HG03095 (cell line): ENCODE results near the gene ASCC3.

Experiments
- ATAC-seq: cut with Tn5 transposase; IDR thresholded peaks from one replicate; pipeline ENCODE4 v1.9.1; 2021; ENCODE audit warnings: moderate library complexity; ENCODE audit not compliant: unreplicated experiment

ASCC3 gene, protein sequence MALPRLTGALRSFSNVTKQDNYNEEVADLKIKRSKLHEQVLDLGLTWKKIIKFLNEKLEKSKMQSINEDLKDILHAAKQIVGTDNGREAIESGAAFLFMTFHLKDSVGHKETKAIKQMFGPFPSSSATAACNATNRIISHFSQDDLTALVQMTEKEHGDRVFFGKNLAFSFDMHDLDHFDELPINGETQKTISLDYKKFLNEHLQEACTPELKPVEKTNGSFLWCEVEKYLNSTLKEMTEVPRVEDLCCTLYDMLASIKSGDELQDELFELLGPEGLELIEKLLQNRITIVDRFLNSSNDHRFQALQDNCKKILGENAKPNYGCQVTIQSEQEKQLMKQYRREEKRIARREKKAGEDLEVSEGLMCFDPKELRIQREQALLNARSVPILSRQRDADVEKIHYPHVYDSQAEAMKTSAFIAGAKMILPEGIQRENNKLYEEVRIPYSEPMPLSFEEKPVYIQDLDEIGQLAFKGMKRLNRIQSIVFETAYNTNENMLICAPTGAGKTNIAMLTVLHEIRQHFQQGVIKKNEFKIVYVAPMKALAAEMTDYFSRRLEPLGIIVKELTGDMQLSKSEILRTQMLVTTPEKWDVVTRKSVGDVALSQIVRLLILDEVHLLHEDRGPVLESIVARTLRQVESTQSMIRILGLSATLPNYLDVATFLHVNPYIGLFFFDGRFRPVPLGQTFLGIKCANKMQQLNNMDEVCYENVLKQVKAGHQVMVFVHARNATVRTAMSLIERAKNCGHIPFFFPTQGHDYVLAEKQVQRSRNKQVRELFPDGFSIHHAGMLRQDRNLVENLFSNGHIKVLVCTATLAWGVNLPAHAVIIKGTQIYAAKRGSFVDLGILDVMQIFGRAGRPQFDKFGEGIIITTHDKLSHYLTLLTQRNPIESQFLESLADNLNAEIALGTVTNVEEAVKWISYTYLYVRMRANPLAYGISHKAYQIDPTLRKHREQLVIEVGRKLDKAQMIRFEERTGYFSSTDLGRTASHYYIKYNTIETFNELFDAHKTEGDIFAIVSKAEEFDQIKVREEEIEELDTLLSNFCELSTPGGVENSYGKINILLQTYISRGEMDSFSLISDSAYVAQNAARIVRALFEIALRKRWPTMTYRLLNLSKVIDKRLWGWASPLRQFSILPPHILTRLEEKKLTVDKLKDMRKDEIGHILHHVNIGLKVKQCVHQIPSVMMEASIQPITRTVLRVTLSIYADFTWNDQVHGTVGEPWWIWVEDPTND (N-terminal part only)

DNA sequence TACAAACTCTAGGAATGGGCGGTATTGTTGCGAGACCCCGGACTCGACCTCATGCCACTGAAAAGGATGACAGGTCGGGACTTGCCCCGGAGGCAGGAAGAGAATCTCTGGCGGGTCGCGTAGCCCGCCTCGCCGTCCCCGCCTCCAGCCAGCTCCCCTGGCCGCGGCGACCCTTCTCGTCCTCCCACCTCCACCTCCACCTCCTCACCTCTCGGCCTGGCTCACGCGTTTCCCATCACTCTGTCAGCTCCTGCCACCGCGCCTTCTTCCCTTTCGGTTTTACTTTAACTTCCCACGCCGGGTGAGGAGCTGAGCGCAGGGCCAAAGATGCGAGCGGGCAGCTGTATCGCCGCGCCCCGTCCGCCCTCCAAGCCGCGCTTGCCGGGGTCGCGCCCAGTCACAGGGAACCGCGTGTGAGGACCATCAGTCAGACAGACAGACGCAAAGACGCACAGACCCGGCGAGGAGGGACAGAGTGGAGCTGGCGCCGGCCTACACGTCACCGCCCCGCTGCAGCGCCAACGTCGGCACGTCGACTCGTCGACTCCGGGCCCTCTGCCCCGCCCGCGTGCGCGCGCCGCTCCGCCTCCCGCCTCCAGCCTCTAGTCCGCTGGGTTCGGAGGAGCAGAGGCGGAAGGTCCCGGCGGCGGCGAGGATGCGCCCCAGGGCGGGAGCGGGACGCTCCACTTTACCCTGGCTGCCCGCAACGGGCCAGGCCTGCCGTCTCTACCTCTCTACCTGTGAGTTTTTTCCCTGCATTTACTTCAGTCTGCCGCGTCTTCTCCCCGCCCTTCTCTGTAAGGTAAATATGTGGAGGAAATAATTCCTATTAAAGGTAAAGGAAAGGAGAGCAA lies at the start of gene ASCC3:
ASCC3 (minus strand) TSS at position 477 of the 854 bp plus-strand sequence. CDS start 13,332 bp downstream, outside the sequence.
- ATAC-seq, result peak; percentile 99

DNA sequence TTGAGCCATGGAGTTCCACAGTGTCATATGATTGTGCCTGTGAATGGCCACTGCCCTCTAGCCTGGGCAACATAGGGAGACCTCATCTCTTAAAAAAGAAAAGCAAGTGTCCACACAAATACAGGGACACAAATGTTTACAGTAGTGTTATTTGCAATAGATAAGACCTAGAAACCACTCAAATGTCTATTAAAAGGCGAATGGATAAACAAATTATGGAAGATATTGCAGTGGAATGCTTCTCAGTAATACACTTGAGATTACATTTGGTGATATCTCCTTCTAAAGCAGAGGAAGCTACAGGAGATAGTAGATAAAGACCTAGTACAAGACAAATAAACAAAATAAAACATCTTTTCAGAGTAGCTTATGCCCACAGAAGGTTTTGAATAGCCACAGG lies 44.6 kb upstream of the ASCC3 start:
- no peak for ATAC-seq

DNA sequence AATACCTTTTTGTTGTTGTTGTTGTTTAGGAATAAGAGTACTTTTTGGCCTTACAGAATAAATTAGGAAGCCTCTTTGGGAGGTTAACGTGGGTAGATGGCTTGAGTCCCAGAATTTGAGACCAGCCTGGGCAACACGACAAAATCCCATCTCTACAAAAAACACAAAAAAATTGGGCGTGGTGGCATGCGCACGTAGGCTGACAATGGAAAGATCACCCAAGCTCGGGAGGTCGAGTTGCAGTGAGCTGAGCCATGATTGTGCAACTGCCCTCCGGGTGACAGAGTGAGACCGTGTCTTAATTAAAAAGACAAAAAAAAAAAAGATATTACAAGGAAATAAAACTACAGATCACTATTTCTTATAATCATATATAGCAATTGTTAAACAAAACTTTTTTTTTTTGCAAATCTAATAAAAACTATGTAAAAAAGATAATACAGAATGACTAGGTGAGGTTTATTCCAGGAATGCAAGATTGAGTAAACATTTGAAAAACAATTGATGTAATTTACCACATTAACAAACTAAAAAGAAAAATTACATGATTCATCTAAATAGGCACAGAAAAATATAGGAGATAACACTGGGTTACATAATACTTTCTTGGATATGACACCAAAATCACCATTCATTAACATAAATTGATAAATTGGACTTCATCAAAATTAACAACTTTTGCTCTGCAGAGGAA lies 43.6 kb upstream of the ASCC3 start:
- ATAC-seq, result no peak

DNA sequence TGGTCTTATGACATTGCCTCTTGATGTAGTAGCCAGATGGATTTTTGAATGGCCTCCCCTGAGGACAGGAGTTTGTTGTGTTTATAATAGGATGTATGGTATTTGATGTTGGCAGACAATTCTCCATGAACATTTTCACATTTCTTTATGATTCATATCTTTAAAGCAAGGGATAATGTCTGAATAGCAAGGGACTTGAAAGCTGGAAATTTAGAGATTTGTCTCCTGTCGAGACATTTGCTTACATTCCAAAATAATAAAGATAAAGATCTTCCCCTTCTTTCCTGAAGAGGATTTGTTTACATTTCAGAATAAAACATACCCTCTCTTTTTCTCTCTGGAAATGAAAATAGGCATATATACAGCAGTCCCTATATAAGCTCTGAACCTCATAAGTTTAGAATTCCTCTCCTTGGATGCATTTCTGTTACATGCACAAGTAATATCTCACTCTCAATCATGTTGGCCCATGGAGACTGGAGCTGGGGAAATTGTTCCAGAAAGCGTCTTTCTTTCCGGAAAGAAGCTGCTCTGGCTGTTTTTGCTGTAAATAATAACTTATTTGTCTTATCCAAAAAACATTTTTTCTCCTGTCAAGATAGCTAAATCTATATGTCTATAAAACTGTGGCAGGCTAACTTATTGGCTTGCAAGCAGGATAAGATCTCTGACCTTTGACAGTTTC lies 42.5 kb upstream of the ASCC3 start:
- ATAC-seq, result no peak

DNA sequence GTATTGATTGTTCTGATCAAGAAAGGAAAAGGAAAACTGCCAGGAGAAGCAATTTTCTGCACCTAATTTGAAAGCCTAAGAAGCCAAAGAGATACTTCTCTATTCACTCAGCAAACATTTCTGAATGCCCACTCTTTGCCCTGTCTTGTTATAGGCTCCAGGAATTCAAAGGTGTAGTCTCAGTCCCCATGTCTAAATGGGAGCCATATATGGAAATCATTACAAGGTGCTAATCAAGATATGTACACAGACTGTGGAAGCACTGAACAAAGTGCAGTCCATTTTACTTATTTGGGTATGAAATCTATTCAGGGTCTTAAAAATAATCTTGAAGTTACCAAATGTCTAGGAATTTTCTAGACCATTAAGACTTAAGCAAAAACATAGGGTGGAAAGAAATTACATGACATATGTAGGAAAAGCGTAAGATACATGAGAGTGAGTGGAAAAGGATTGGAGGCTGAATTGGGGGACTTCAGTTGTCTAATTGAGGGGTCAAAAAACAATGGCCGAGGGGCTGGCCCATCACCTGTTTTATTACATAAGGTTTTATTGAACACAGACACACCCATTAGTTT lies 39.0 kb upstream of the ASCC3 start:
- ATAC-seq, result no peak

DNA sequence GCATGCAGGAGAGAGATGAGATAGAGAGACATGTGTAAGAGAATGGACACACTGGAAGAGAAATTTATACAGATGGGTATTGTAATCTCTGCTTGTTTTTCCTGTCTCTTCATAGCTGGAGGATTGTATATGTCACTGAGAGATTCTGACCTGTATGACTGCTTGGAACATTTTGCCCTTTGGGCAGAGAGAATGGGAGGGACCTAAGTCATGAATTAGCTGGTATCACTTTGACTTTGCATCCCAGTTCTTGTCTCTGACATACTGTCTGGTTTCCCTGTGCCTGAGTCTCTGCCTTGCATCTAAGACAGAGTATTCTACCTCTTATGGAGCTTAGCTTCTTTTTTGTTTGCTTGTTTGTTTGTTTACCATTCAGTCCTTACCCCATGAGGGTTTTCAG lies 37.0 kb upstream of the ASCC3 start:
- no peak for ATAC-seq

DNA sequence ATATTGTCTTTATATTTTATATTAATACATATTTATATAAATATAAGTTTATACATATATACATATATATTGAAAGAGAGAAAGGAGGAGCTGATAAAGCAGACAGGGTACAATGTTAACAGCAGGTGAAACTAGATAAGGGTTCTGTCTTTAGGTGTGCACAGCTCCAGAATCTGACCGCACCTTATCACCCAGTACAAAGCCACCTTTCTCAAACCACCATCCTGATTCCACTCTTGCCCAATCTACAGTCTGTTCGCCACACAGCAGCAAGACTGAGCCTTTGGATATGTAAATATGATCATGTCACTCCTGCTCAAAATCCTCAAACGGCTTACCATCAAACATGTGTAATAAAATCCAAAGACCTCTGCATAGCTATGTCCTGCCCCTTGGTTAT lies 34.7 kb upstream of the ASCC3 start:
- ATAC-seq, result no peak

DNA sequence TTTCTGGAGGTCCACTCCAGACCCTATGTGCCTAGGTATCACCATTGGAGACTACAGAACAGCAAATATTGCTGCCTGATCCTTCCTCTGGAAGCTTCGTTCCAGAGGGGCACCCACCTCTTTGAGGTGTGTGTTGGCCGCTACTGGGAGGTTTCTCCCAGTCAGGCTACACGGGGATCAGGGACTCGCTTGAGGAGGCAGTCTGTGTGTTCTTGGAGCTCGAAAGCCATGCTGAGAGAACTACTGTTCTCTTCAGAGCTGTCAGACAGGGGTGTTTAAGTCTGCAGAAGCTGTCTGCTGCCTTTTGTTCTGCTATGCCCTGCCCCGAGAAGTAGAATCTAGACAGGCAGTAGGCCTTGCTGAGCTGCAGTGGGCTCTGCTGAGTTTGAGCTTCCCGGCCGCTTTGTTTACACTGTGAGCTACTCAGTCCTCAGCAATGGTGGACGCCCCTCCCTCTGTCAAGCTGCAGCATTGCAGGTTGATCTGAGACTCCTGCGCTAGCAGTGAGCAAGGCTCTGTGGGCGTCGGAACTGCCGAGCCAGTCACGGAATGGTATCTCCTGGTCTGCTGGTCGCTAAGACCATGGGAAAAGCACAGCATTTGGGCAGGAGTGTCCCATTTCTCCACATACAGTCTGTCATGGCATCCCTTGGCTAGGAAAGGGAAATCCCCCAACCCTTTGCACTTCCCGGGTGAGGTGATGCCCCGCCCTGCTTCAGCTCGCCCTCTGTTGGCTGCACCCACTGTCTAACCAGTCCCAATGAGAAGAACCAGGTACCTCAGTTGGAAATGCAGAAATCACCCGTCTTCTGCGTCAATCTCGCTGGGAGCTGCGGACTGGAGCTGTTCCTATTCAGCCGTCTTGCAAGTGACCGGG lies 32.5 kb upstream of the ASCC3 start:
- ATAC-seq, result no peak

DNA sequence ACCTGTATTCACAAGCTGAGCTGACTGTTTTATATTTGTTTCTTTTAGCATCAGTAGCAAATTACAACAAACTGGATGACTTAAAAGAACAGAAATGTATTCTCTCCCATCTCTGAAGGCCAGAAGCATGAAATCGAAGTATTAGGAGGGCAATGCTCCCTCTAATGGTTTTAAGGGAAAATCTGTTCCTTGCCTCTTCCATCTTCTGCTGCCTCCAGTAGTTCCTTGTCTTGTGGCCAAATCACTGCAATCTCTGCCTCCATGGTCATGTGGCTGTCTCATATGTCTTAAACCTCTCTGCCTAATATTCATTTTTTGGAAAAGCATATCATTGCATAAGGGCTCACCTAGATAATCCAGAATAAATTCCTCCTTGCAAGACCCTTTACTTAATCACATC lies 25.2 kb upstream of the ASCC3 start:
- ATAC-seq, result no peak

DNA sequence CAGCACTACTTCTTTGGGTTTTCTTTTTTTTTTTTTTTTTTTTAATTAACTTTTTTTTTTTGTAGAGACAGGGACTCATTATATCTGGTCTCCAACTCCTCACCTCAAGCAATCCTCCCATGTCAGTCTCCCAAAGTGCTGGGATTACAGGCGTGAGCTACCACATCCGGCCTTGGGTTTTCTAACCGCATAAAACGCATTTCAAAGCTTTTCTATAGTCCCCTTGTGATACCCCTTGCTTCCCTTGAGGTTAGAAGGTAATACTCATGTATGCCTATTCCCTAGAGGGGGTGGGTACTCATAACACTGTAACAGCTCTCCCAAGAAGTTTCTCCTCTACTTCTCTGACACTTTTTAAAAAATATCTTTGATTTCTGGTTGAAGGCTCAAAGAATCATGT lies 23.9 kb upstream of the ASCC3 start:
- ATAC-seq, result no peak

DNA sequence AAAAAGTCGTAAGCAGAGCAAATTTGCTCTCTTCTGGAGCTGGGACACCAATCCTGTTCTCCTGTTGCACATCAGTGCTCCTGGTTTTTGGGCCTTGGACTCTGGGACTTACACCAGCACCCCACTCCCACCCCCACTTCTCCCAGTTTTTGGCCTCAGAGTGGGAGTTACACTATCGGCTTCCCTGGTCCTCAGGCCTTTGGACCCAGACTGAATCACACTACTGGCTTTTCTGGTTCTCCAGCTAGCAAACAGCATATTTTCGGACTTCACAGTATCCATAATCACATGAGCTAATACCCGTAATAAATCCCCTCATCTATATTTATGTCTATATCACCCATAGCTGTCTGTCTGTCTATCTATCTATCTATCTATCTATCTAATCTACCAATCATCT lies 23.2 kb upstream of the ASCC3 start:
- no peak for ATAC-seq

DNA sequence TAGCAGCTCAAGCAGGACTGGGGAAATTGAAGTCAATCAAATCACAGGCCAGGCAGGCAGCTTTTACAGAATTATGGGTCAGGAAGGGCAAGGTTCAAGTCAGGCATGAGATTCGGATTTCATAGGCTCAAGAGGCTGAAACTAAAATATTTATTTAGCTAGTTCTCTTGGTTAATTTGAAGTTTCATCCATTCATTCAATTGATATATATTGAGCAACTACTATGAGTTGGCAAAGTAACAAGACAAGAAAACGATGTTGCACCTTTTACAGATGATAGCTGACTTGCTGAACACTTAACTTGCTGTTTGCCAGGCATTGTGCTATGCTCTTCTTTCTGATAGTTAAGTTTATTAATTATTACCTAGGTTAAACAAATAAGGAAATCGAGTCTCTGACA lies 20.5 kb upstream of the ASCC3 start:
- no peak for ATAC-seq

DNA sequence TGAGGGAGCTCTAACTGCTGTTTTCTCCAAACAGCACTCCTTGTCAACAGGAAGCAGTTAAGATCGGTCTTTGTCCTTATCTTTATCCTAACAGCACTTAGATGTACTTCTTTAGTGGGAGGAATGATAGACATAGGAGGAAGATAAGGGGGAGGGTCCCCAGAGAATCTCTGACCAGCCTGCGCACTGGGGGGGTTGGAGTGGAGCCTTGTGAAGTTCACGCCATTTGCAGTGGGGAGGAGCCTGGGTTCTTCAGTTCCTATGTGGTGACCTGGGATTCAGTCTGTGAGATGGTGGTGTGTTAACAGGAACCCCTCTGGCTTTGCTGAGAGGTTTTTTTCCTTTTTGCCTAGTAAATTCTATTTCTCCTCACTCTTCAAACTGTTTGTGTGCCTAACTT lies 18.1 kb upstream of the ASCC3 start:
- ATAC-seq, result no peak

DNA sequence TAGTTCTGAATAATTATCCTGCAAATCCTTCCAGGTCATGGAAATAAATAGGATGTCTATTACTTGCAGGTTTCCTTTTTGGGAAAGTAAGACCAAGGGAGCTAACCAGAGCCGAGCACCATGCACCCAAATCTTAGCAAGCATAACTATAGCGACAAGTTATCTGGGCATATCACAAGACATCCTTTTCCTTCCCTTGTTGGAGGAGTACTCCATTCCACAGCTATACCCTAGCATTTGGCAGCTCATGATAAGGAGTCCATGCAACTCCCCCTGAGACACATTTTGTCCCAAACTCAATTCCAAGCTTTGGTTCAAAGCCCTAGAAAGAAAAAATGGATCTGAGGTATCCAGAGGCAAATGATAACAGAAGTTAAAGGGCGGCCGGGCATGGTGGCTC lies 16.5 kb upstream of the ASCC3 start:
- ATAC-seq, result no peak

DNA sequence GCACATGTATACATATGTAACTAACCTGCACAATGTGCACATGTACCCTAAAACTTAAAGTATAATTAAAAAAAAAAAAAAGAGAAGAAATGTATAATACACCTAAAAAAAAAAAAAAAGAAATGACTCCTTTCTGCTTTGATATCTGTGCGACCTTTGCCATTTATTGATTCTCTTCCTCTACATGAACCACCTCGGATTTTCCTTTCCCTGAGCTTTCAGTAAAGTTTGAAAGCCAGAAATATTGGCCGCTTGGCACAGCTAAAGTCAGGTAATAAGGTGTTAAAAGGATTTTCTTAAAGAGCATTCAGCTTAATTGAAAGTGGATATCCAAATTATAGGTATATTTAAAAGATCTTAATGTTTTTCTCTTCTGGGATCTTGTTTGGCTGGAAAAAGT lies 12.6 kb upstream of the ASCC3 start:
- ATAC-seq, result no peak

DNA sequence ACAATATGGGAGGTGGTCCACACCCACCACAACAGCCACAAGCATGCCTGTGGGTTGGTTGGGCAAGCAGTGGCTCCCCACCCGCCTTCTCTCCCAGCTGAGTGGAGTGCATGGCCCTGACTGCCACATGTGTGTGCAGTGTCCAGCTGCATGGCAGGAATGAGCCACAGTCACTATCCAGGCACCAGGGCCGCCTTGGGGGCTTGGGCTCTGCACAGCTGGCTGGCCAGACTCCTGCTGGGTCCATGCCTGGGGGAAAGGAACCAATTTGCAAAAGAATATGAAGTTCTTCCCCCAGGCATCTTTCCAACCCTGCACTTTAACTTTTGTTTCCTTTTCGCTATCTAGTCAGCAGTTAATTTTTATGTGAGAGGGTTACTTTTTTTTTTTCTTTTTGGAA lies 11.6 kb upstream of the ASCC3 start:
- ATAC-seq, result no peak

DNA sequence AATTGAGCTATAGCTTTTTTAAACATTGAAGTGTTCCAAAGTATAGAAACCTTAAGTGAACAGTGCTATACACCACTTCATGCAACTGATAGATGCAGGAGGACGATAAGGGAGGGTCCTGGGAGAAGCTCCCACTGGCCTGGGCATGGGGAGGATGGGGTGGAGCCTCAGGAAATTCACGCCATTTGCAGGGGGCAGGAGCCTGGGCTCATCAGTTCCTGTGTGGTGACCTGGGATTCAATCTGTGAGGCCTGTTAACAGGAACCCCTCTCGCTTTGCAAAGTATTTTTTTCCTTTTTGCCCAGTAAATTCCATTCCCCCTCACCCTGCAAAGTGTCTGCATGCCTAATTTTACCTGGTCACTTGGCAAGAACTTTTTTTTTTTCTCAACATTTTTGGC lies 11.0 kb upstream of the ASCC3 start:
- no peak for ATAC-seq

DNA sequence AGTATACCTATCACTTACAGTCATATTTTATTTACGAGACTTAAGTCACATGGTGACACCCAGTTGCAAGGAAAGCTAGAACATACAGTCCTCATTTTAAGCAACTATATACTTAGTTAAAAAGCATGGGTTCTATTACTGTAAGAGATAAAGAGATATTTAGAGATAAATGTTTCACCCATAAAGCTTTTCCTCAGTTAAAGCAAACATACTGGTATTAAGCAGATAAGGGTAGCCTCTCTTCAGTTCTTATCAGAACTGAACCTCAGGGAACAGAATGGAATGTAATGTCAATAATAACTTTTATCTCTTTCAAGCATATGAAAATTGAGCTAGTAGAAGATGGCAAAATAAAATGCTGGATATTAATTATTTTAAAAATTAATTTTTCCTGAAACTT lies 9.9 kb upstream of the ASCC3 start:
- ATAC-seq, result no peak
